ENCODE results near the gene ABCA13. TPM values are rescaled to one million over a fixed set of nuclear protein-coding genes. Genes with fewer than 3 reads are reported as not detected.
"Not testable (repeated sequence)": the region's sequence is repeated elsewhere in the genome, so short reads cannot be mapped to it uniquely, and the experiment has no call there.

ABCA13 gene
- polyA plus RNA-seq, 3 donors = 0.10 to 0.41 (median 0.37) TPM

GRCh38 chr7:48192996-48193395, 21.7 kb downstream of the ABCA13 start:
- no peaks in the 10 kb centered on the region for H3K4me1 Mint-ChIP-seq
- no peak for DNase-seq
- H3K4me1 ChIP-seq (ENCODE audit: control insufficient read depth in 1 of 2, insufficient read depth in 2 of 2, low read length in 2 of 2) = no peaks in the 10 kb centered on the region
- H3K36me3 ChIP-seq (replicated peaks in 1 of 2; ENCODE audit: control insufficient read depth in 1 of 2, insufficient read depth in 2 of 2, low read length in 2 of 2) = no peaks in the 10 kb centered on the region
- no peaks in the 10 kb centered on the region for H3K79me2 ChIP-seq (ENCODE audit: insufficient read depth, low read length)
- H3K9me3 Mint-ChIP-seq = peaks cover 0 to 8% (median 0%) of the 10 kb centered on the region in 7 donors
- no peak for TF ChIP-seq CTCF (IDR thresholded peaks at IDR 0.05)
- H4K20me1 ChIP-seq (ENCODE audit: insufficient read depth, low read length) = no peaks in the 10 kb centered on the region
- no peak overlapping the region for H3K27ac Mint-ChIP-seq
- no peak overlapping the region for H3K27ac ChIP-seq (ENCODE audit: low read depth in 1 of 2, low read length in 2 of 2)
- no peak overlapping the region for H3K4me3 ChIP-seq (replicated peaks in 1 of 3; ENCODE audit: low read depth in 2 of 3, low read length in 3 of 3)
- H3K27me3 Mint-ChIP-seq (ENCODE audit: low read depth in 3 of 3) = no peaks in the 10 kb centered on the region
- H3K4me3 Mint-ChIP-seq = no peak overlapping the region
- no peaks in the 10 kb centered on the region for H3K27me3 ChIP-seq (ENCODE audit: control insufficient read depth in 2 of 2, insufficient read depth in 2 of 2, low read length in 2 of 2)
- H2AFZ ChIP-seq (ENCODE audit: insufficient read depth, low read depth, low read length, poor library complexity, severe bottlenecking) = no peak overlapping the region
- no peaks in the 10 kb centered on the region for H3K9me3 ChIP-seq (replicated peaks in 1 of 2; ENCODE audit: control insufficient read depth in 1 of 2, insufficient read depth in 1 of 2, low read length in 2 of 2)
- intact Hi-C loops (cut with micrococcal nuclease) = no loop called here
- H3K36me3 Mint-ChIP-seq = no peaks in the 10 kb centered on the region
- WGBS (ENCODE audit: insufficient coverage) = no CpG with 5 or more reads among the region's 1 CpG
- H3K4me2 ChIP-seq (replicated peaks; ENCODE audit: extremely low read depth, low read length, poor library complexity, severe bottlenecking) = no peak overlapping the region
- H3K9ac ChIP-seq (ENCODE audit: insufficient read depth, low read length, poor library complexity, severe bottlenecking) = no peak overlapping the region

- no peaks in the 10 kb centered on the region for H3K36me3 ChIP-seq (replicated peaks in 1 of 2; ENCODE audit: control insufficient read depth in 1 of 2, insufficient read depth in 2 of 2, low read length in 2 of 2)
- Mint-ChIP-seq H3K9me3 (peaks cover 0 to 6% (median 0%) of the 10 kb centered on the region in 7 donors), H3K4me3 (no peak overlapping the region), H3K36me3 (no peaks in the 10 kb centered on the region), H3K27ac (no peak overlapping the region), H3K27me3 (ENCODE audit: low read depth in 3 of 3) (no peaks in the 10 kb centered on the region), H3K4me1 (no peaks in the 10 kb centered on the region)
- WGBS (ENCODE audit: insufficient coverage) = 0% methylated on average over 1 of the region's 1 CpG
- no peaks in the 10 kb centered on the region for H4K20me1 ChIP-seq (ENCODE audit: insufficient read depth, low read length)
- no peaks in the 10 kb centered on the region for H3K27me3 ChIP-seq (ENCODE audit: control insufficient read depth in 2 of 2, insufficient read depth in 2 of 2, low read length in 2 of 2)
- H3K4me1 ChIP-seq (ENCODE audit: control insufficient read depth in 1 of 2, insufficient read depth in 2 of 2, low read length in 2 of 2) = no peaks in the 10 kb centered on the region
- H3K4me3 ChIP-seq (replicated peaks in 1 of 3; ENCODE audit: low read depth in 2 of 3, low read length in 3 of 3) = no peak overlapping the region
- H3K79me2 ChIP-seq (ENCODE audit: insufficient read depth, low read length) = no peaks in the 10 kb centered on the region
- TF ChIP-seq CTCF (IDR thresholded peaks at IDR 0.05) = no peak
- DNase-seq = no peak
- H3K9me3 ChIP-seq (replicated peaks in 1 of 2; ENCODE audit: control insufficient read depth in 1 of 2, insufficient read depth in 1 of 2, low read length in 2 of 2) = no peaks in the 10 kb centered on the region
- no peak overlapping the region for H3K27ac ChIP-seq (ENCODE audit: low read depth in 1 of 2, low read length in 2 of 2)
- no peak overlapping the region for H3K9ac ChIP-seq (ENCODE audit: insufficient read depth, low read length, poor library complexity, severe bottlenecking)
- intact Hi-C loops (cut with micrococcal nuclease) = no loop called here
- no peak overlapping the region for H3K4me2 ChIP-seq (replicated peaks; ENCODE audit: extremely low read depth, low read length, poor library complexity, severe bottlenecking)
- H2AFZ ChIP-seq (ENCODE audit: insufficient read depth, low read depth, low read length, poor library complexity, severe bottlenecking) = no peak overlapping the region
Measured at GRCh38 chr7:48193421-48193820, 22.2 kb downstream of the ABCA13 start.

- H3K4me3 Mint-ChIP-seq; H3K36me3 ChIP-seq (replicated peaks in 1 of 2; ENCODE audit: control insufficient read depth in 1 of 2, insufficient read depth in 2 of 2, low read length in 2 of 2); H3K27me3 ChIP-seq (ENCODE audit: control insufficient read depth in 2 of 2, insufficient read depth in 2 of 2, low read length in 2 of 2); intact Hi-C loops (cut with micrococcal nuclease); H4K20me1 ChIP-seq (ENCODE audit: insufficient read depth, low read length); H3K79me2 ChIP-seq (ENCODE audit: insufficient read depth, low read length); H3K9ac ChIP-seq (ENCODE audit: insufficient read depth, low read length, poor library complexity, severe bottlenecking); H3K4me1 ChIP-seq (ENCODE audit: control insufficient read depth in 1 of 2, insufficient read depth in 2 of 2, low read length in 2 of 2); H3K27me3 Mint-ChIP-seq (ENCODE audit: low read depth in 3 of 3); DNase-seq; H3K36me3 Mint-ChIP-seq; H3K4me3 ChIP-seq (replicated peaks in 1 of 3; ENCODE audit: low read depth in 2 of 3, low read length in 3 of 3); H2AFZ ChIP-seq (ENCODE audit: insufficient read depth, low read depth, low read length, poor library complexity, severe bottlenecking); H3K27ac Mint-ChIP-seq; H3K4me1 Mint-ChIP-seq; H3K4me2 ChIP-seq (replicated peaks; ENCODE audit: extremely low read depth, low read length, poor library complexity, severe bottlenecking); H3K27ac ChIP-seq (ENCODE audit: low read depth in 1 of 2, low read length in 2 of 2): not testable (repeated sequence)
- H3K9me3 ChIP-seq (replicated peaks in 1 of 2; ENCODE audit: control insufficient read depth in 1 of 2, insufficient read depth in 1 of 2, low read length in 2 of 2) = peaks cover 0 to 14% of the 10 kb centered on the region in 2 donors
- 93% methylated on average over 9 of the region's 19 CpGs for WGBS (ENCODE audit: insufficient coverage)
- peaks cover 13 to 30% (median 21%) of the 10 kb centered on the region in 7 donors for H3K9me3 Mint-ChIP-seq
Measured at GRCh38 chr7:48200946-48201589, 29.8 kb downstream of the ABCA13 start.
